ENCODE measurements around the gene PIGK.

- TF ChIP-seq CTCF (IDR thresholded peaks at IDR 0.05; ENCODE audit: insufficient read depth, low read depth, low read length) (no peak), EZH2 (IDR thresholded peaks at IDR 0.05; ENCODE audit: insufficient read depth, low read length) (no peak)
Measured at GRCh38 chr1:77168358-77168757, 50.9 kb downstream of the PIGK start.
